ENCODE data around the gene ZNF444.
"Not testable (repeated sequence)": the region's sequence is repeated elsewhere in the genome, so short reads cannot be mapped to it uniquely, and the experiment has no call there.

ZNF444 gene

DNA sequence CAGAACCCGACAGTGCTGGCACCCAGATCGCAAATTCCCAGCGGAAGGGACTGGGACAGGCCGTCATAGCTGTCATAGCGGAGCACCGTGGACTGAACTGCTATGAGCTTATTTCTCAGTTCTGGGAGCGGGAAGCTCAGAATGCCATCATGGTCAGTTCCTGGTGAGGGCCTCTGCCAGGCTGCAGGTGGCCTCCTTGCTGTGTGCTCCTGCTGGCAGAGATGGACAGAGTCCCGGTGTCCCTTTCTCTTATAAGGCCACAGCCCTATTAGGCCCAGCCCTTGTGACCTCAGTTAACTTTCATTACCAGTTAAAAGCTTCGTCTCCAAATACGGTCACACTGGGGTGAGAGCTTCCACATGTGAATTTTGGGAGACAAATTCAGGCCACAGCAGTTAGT, 4.6 kb downstream of the ZNF444 start:
- no peak for DNase-seq (ENCODE audit: low read depth)

DNA sequence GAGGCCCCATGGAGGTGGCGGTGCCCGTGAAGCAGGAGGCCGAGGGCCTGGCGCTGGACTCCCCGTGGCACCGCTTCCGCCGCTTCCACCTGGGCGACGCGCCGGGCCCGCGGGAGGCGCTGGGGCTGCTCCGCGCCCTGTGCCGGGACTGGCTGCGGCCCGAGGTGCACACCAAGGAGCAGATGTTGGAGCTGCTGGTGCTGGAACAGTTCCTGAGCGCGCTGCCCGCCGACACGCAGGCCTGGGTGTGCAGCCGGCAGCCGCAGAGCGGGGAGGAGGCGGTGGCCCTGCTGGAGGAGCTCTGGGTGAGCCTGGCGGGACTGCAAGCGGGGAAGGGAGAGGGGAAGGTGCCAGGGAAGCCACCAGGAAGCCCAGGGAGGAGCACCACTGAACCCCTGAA, 5.8 kb downstream of the ZNF444 start:
- no peak for DNase-seq (ENCODE audit: low read depth)

DNA sequence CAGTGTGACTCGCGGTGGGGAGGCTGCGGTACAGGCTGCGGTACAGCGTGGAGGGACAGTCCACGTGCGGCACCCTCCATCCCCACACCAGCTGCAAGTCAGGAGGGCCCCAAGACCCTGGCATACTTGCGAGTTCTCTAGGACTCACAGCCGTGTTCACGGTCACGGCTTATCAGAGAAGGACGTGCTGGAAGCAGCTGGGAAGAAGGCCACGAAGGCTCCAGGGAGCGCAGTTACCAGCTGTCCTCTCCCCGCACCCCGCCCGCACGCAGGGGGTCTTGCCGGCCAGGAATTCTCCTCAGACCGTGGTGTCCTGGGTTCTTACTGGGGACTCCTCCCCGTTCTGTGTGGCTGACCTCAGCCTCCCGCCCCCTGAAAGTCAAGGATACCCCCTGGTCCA, 6.2 kb downstream of the ZNF444 start:
- DNase-seq (ENCODE audit: low read depth): no peak

DNA sequence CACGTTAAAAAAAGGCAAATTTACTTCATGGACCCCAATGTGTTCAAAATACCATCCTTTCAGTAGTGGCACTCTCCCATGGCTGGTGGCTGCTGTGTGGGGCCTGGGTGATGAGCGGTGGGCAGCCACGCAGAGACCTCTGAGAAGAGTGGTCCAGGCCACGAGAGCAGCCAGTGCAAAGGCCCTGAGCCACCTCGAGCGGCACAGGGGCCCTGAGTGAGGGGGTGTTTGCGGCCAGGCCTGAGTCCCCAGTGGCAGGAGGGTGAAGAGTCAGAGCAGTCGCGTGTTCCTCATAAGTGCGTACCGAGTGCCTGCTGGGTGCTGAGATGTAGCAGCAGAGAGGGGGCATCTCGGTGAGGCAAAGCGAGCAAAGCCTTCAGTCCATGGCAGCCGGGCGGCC, 7.0 kb downstream of the ZNF444 start:
- no peak for DNase-seq (ENCODE audit: low read depth)

DNA sequence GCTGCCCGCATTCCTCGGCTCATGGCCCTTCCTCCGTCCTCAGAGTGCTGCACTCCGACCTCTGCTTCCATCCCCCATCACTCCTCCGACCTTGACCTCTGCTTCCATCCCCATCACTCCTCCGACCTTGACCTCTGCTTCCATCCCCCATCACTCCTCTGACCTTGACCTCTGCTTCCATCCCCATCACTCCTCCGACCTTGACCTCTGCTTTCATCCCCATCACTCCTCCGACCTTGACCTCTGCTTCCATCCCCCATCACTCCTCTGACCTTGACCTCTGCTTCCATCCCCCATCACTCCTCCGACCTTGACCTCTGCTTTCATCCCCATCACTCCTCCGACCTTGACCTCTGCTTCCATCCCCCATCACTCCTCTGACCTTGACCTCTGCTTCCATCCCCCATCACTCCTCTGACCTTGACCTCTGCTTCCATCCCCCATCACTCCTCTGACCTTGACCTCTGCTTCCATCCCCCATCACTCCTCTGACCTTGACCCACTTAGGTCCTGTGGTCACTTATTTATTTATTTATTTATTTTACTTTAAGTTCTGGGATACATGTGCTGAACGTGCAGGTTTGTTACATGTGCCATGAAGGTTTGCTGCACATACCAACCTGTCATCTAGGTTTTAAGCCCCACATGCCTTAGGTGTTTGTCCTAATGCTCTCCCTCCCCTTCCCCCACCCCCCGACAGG, 8.0 kb downstream of the ZNF444 start:
- DNase-seq (ENCODE audit: low read depth): not testable (repeated sequence)

DNA sequence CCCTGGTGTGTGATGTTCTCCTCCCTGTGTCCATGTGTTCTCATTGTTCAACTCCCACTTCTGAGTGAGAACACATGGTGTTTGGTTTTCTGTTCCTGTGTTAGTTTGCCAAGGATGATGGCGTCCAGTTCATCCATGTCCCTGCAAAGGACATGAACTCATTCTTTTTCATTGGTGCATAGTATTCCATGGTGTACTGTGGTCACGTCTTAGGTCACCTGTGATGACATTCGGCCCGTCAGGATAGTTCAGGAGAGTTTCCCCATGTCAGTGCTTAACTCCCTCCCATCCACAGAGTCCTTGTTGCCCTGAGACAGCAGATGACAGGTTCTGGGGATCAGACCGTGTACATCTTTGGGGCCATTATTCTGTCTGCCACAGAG, 8.6 kb downstream of the ZNF444 start:
- DNase-seq (ENCODE audit: low read depth): no peak

DNA sequence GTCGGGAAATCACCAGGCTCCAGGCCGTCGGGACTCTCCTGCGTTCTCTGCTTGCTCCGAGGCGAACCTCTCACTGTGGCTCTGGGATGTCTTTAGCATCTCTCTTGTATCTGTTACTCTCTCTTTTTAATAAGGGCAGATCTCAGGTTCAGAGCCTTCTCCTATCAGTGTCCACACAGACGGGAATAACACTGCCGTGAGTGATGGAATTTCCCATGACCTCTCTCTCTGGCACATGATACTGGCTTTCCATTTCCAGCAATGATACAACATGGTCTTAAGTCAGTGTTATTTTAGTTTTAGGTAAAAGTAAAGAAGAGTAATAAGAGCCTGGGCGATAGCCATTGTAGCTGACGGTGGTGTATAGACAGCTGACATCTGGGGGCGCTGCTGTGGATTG, 9.3 kb downstream of the ZNF444 start:
- no peak for DNase-seq (ENCODE audit: low read depth)

DNA sequence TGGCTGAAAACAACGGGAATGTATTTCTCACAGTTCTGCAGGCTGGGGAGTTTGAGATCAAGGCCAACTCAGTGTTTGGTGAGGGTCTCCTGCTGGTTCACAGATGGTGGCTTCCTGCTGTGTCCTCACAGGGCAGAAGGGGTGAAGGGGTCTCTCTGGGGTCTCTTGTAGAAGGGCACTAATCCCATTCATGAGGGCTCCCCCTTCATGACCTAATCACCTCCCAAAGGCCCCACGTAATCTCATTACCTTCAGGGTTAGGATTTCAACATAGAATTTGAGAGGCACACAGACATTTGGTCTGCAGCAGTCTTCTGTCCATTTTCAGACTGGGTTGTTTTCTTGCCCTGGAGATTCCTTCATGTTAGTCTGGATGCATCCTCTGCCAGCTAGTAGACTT, 11.6 kb downstream of the ZNF444 start:
- no peak for DNase-seq (ENCODE audit: low read depth)

- no peak for DNase-seq (ENCODE audit: low read depth)
Measured at GRCh38 chr19:56153507-56153906, 12.4 kb downstream of the ZNF444 start.

- DNase-seq (ENCODE audit: low read depth): no peak
Measured at GRCh38 chr19:56155124-56155687, 14.1 kb downstream of the ZNF444 start.

GRCh38 chr19:56156768-56157167, 15.7 kb downstream of the ZNF444 start:
- no peak for DNase-seq (ENCODE audit: low read depth)

DNA sequence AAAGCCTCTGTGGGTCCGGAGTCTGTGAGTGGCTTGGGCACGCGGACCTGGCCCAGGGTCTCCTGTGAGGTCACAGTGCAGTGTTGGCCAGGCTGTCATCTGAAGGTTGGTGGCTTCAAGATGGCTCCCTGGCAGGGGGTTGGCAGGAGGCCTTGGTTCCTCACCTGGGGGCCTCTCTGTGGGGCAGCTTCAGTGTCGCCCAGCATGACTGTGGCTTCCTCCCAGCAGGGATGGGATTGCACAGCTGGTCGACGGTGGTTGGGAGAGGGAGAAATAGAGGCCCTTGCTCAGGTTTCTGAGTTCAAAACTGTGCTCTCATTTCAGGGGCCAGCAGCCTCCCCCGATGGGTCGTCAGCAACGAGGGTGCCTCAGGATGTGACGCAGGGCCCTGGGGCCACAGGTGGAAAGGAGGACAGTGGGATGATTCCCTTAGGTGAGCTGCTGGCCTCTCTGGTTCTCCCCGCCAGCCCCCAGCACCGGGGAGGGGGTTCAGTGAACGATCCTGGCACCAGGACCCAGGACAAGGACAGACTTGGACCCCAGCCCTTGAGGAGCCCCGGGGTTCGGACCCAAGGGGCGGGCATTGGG, 17.2 kb downstream of the ZNF444 start:
- no peak for DNase-seq (ENCODE audit: low read depth)

DNA sequence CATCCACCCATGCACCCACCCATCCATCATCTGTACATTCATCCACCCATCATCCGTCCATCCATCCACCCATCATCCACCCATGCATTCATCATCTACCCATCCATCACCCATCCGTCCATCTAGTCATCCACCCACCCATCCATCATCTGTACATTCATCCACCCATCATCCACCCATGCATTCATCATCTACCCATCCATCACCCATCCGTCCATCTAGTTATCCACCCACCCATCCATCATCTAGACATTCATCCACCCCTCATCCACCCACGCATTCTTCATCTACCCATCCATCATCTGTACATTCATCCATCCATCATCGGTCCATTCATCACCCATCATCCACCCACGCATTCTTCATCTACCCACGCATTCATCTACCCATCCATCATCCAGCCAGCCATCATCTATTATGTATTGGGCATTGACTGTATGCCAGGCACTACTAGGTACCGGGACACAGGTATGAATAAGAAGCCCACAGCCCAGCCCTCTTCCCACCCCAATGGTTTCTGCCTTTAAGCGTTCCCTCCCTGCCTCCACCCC, 18.0 kb downstream of the ZNF444 start:
- no peak for DNase-seq (ENCODE audit: low read depth)

GRCh38 chr19:56159622-56160271, 18.7 kb downstream of the ZNF444 start:
- DNase-seq (ENCODE audit: low read depth): no peak

DNA sequence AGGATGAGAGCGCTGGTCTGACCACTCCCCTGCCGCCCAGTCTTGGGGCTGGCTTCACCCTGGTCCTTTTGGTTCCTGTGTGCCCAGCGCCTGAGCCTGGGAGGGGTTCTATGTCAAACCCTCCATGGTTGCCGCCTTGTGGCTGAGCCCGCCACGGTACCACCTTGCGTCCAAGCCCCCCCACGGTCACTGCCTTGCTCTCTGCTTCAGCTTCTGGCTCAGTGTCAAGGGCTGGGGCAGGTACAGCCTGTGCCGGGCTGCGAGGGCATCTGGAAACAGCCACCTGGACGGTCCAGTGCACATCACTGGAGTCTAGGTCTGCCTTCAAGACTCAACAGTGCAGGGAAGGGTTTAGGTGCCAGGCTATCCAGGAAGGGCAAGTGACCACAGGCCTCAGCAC, 20.4 kb downstream of the ZNF444 start:
- DNase-seq (ENCODE audit: low read depth): no peak

DNA sequence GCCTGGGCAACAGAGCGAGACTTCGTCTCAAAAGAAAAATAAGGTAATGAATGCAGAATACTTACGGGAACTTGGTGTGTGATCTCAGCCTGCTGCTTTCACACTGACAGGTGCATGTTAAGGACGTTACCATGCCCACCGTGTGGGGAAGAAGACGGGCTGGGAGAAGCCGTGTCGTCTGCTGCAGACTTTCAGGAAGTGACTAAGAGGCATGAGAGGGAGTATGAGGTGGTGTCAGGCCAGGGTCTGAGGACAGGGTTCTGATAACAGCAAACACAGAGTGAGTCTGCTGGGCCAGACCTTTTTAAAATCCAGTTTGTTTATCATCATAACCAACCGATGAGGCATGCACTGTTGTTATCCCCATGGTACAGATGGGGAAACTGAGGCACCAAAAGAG, 21.2 kb downstream of the ZNF444 start:
- no peak for DNase-seq (ENCODE audit: low read depth)

GRCh38 chr19:56163097-56163496, 22.0 kb downstream of the ZNF444 start:
- DNase-seq (ENCODE audit: low read depth): no peak

GRCh38 chr19:56167064-56167578, 26.0 kb downstream of the ZNF444 start:
- no peak for DNase-seq (ENCODE audit: low read depth)

- no peak for DNase-seq (ENCODE audit: low read depth)
Measured at GRCh38 chr19:56170261-56170660, 29.2 kb downstream of the ZNF444 start.

- DNase-seq (ENCODE audit: low read depth): no peak
Measured at GRCh38 chr19:56174086-56174485, 33.0 kb downstream of the ZNF444 start.

- DNase-seq (ENCODE audit: low read depth): no peak
Measured at GRCh38 chr19:56174550-56174949, 33.5 kb downstream of the ZNF444 start.

DNA sequence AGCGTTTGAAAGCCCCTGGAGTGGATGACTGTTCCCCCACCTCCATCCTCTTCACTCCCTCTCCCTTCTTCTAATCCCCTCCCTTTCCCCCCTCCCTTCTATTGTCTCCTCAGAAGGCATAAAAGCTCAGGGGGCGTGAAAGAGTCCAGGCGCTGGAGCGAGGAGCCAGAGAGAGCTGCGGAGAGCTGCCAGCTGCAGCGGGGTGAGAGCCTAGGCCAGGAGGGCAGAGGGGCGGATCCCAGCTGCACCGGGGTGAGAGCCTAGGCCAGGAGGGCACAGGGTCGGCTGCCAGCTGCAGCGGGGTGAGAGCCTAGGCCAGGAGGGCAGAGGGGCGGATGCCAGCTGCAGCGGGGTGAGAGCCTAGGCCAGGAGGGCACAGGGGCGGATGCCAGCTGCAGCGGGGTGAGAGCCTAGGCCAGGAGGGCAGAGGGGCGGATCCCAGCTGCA, 34.8 kb downstream of the ZNF444 start, which contains the start of gene GALP:
GALP (plus strand) TSS at position 148 of the 447 bp plus-strand sequence. CDS start 1,101 bp downstream, outside the sequence.
- not testable (repeated sequence) for DNase-seq (ENCODE audit: low read depth)

- not testable (repeated sequence) for DNase-seq (ENCODE audit: low read depth)
Measured at GRCh38 chr19:56176310-56176709, 35.2 kb downstream of the ZNF444 start.
